Measurements from ENCODE around the gene DLEC1.
"Not testable (repeated sequence)": the region's sequence is repeated elsewhere in the genome, so short reads cannot be mapped to it uniquely, and the experiment has no call there.

The DLEC1 gene

DNA sequence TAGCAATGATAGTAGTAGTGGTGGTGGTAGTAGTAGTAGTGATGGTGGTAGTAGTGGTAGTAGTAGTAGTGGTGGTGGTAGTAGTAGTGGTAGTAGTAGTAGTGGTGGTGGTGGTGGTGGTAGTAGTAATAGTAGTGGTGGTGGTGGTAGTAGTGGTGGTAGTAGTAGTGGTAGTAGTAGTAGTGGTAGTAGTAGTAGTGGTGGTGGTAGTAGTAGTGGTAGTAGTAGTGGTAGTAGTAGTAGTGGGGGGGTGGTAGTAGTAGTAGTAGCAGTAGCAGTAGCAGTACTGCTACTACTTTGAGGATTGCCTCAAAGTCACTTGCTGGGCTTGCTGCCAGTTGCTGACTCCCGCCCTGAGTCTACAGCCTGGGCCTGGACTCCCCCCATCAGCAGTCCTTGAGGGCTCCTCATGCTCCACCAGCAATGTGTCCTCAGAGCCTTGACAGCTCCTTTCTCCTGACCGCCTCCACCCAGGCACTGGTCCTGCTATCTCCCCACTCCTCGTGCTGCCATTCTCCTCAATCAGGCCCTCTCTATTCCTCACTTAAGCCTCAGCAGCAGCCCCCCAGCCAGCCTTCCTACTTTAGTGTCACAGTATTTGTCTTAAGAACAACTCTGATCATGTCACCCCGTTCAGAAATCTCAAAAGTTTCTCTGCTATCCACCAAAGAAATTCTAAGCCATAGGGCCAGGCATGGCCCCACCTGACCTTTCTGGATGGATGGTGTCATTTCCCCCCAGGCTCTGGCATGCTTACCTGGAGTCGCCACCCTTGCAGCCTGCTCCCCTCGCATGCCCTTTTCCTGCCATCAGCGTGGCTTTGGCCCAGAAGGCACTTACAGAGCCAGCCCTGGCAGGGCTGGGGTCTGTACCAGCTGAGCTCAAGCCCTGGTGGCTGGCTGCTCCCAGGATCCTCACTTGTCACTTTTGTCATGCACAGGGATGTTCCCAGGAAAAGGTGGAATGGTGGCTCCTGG is 45.6 kb downstream of the DLEC1 start:
- no peak overlapping the region for H3K4me3 ChIP-seq (ENCODE audit: low read length)
- TF ChIP-seq ZNF274 (IDR thresholded peaks at IDR 0.05; ENCODE audit: low read depth, low read length): no peak

DNA sequence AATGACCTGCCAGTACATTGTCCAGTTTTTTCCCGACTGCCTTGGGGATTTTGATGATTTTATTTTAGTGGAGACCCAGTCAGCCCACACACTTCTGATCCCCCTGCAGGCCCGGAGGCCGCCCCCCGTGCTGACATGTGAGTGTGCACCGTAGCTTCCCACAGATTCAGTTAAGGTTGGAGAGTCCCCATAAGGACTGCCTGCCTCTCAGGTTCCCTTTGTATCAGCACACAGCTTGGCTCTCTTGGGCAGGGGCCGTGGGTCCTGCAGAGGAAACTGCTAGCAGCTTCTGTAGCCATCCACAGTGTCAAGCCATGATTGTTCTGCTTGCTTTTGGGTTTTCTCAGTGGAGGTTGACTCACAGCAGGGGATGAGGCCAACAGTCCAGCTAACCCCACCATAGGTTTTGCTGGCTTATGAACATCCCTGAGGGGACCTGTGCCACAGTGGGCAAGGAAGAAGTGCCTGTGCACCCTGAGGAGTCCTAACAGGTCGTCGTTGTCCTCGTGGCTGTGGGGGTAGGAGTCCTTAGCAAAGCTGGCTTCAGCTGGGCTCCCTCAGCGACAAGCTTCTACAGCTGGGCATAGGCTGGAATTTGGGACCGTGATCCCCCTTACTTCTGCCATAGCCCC is 46.4 kb downstream of the DLEC1 start:
- no peak overlapping the region for H3K4me3 ChIP-seq (ENCODE audit: low read length)
- no peak for TF ChIP-seq ZNF274 (IDR thresholded peaks at IDR 0.05; ENCODE audit: low read depth, low read length)

DNA sequence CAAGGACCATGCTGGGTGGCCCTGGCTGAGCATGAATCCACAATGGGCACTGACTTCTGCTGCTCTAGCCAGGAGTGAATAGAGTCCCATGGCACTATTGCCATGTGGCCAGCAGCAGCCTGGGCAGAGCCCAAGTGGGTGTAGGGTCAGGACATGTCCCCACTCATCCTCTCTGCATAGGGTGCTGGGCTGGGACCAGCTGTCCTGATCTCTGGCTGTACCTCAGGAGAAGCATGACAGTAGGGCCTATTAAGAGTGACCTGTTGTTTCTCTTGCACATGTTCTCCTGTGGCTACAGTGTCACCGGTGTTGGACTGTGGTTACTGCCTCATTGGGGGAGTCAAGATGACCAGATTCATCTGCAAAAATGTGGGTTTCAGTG is 46.9 kb downstream of the DLEC1 start:
- no peak for TF ChIP-seq ZNF274 (IDR thresholded peaks at IDR 0.05; ENCODE audit: low read depth, low read length)
- no peak overlapping the region for H3K4me3 ChIP-seq (ENCODE audit: low read length)

DNA sequence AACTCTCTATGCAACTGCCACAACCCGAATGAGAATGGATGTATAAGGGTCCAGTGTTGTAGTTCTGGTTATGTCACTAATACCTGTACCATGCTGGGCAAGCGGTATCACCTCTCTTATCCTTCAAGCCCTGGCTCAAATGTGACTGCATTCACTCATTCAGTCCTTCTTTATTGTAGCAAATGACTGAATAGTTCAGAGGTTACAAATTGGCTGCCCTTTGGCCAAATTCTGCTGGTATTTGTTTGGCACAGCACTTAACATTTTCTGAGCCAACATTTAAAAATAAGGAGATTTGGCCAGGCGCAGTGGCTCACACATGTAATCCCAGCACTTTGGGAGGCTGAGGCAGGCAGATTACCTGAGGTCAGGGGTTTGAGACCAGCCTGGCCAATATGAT is 47.5 kb downstream of the DLEC1 start:
- H3K4me3 ChIP-seq (ENCODE audit: low read length): no peak overlapping the region
- no peak for TF ChIP-seq ZNF274 (IDR thresholded peaks at IDR 0.05; ENCODE audit: low read depth, low read length)

DNA sequence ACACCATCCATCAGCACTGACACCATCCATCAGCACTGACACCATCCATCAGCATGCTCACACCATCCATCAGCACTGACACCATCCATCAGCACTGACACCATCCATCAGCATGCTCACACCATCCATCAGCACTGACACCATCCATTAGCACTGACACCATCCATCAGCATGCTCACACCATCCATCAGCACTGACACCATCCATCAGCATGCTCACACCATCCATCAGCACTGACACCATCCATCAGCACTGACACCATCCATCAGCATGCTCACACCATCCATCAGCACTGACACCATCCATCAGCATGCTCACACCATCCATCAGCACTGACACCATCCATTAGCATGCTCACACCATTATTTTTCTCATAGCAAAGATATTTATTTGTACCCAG is 48.3 kb downstream of the DLEC1 start:
- not testable (repeated sequence) for H3K4me3 ChIP-seq (ENCODE audit: low read length)

DNA sequence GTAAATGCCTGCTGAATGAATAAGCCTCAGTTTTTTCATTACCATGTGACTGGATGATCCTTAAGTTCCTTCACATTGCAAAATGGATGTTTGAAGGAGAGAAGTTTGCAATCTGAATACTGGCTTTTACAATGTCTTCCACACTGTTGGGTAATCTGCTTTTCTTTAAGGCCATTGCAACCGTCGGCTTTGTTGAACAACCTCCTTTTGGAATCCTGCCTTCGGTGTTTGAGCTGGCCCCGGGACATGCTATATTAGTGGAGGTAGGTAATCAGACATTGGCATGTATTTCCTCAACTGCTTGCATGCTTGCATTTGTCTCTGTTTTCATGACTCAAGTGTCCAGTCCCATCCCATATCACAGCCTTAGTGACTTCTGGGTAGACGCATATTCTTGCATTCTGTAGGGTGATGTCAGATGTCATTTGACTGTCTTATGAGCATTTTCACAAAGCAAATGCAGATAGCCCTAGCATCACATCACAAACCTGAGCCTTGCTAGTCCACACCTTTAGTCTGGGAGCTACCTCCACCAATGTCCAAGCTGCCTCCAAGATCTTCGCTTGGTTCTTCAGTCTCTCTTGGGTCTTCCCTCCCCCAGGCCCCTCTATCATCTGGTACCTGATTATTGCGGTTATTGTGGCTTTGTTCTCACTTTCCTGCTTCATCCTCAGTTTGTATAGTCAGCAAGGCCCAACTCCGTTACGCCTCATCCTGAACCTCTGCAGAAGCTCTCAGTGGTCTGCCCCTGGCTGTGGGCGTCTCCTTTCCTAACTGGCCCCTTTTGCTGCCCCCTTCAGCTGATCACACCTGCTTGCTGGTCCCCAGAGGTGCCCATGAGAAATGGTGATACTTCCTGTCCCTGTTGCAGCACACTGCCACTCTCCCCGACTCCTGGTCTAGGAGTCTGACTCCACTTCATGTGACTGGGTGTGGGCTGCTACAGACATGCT is 49.4 kb downstream of the DLEC1 start:
- no peak overlapping the region for H3K4me3 ChIP-seq (ENCODE audit: low read length)
- TF ChIP-seq ZNF274 (IDR thresholded peaks at IDR 0.05; ENCODE audit: low read depth, low read length): no peak

DNA sequence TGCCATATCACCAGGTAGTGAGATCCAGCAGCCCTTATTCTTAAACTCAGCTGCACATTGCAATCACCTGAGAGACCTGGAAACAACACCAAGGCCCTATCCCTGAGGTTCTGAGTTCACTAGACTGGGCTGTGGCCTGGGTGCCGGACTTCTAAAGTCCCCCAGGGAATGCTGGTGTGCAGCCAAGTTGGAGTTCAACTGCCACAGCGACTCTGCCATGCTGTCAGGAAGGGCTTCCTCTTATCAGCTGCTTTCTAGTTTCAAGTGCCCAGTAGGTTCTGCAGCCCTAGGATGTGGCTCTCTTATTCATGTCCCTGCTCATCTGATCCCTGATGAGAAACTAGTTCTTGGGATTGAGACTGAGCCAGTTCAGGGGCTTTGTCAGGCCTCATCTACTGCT is 50.2 kb downstream of the DLEC1 start:
- no peak for TF ChIP-seq ZNF274 (IDR thresholded peaks at IDR 0.05; ENCODE audit: low read depth, low read length)
- H3K4me3 ChIP-seq (ENCODE audit: low read length): no peak overlapping the region

DNA sequence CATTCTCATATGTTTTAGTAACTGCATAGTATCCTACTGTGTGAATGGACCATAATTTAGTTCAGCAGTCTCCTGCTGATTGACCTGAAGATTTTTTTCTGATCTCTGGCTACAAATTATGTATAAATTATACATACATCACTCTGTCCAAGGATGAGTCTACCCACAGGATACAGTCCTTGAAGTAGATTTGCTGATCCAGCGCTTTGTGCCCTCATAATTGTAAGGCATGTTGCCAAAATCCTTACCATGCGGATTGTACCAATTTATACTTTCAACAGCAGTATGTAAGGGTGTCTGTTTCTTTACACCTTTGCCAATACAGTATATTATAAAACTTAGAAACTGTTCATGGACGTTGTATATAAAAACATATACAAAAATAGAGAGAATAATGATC is 51.4 kb downstream of the DLEC1 start:
- TF ChIP-seq ZNF274 (IDR thresholded peaks at IDR 0.05; ENCODE audit: low read depth, low read length): no peak
- H3K4me3 ChIP-seq (ENCODE audit: low read length): no peak overlapping the region

DNA sequence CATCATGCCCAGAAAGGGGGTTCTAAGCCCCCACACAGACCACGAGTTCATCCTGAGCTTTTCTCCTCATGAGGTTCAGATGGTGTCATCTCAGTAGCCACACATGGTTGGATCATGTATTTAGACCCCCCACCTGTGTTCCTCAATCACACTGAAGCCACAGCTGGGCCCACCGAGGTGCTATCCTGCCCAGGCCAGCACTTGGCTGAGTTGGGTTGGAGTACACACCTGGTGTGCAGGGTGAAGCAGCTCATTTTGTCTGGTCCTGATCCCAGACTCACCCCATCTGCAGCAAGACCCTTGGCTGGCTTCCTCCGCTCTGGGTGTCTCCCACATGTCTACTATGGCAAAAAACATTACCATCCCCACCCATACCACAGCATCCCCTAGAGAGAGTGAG is 56.0 kb downstream of the DLEC1 start:
- H3K4me3 ChIP-seq (ENCODE audit: low read length): no peak overlapping the region
- no peak for TF ChIP-seq ZNF274 (IDR thresholded peaks at IDR 0.05; ENCODE audit: low read depth, low read length)

DNA sequence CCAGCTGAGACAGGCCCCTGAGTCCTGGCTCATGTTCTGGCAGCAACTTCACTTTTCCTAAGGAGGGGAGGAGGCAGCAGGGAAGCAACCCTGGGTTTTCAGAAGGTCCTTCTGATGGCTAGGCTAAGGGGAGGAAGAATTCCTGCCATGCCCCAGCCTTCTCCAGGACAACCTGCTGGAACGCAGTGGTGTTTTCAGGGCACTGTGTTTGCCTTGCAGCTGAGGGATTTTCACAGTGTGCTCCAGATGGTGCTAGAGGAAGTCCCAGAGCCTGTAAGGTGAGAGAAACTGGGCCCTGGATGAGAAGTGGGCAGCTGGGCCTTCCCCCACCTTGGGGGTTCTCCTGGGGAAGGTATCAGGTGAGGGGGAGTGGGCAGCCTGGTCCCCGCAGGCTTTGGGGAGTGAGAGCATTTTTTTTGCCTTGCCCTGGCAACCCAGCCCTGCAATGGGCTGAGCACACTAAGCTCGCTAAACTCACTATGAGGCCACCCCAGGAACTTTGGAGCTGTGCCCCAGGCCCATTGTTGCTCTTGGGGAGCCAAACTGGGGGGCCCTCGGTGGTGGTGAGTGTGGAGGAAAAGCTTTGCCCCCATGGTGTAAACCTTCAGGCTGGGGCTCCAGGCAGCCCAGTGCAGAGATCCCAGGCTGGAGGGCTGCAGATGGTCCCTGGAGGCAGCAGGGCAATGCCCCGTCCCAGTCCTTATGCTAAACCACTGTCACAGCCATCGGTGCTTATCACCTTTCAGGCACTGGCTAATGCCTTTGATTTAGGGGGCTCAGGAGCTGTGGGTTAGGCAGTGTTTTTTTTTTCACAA is 56.9 kb downstream of the DLEC1 start:
- no peak overlapping the region for H3K4me3 ChIP-seq (ENCODE audit: low read length)
- no peak for TF ChIP-seq ZNF274 (IDR thresholded peaks at IDR 0.05; ENCODE audit: low read depth, low read length)

DNA sequence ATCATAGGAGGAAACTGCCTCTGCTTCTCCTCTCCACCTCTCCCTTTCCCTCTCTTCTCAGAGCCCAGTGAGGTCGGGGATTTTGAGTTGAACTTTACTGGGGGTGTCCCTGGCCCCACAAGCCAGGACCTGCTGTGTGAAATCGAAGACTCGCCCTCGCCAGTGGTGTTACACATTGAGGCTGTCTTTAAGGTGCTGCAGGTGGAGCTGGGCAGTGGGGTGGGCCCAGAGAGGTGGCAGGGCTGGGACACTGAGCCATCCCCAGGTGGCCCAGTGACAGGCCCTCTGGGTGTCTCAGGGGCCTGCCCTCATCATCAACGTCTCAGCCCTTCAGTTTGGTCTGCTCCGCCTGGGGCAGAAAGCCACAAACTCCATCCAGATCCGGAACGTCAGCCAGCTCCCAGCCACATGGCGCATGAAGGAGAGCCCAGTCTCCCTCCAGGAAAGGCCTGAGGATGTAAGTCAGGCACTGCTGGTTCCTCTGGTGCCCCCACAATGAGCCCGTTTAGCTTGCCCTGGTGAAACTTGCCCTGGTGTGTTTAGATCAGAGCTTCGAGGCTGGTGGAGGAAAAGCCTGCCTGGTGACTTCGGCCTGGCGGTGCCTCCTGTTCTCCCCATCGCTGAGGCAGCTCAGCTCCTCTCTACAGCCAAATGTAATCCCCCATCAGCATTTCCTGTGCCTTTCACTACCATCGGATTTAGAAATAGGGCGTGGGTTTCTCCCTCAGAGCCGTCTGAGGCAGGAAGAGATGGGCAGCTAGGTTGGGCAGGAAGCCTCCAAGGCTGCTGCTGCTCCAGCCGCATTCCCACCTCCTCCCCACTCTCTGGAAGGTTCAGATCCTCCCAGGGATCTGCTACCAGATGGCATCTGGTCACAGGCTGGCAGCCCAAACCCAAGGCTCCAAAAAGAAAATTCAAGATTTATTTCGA is 58.7 kb downstream of the DLEC1 start:
- no peak overlapping the region for H3K4me3 ChIP-seq (ENCODE audit: low read length)
- TF ChIP-seq ZNF274 (IDR thresholded peaks at IDR 0.05; ENCODE audit: low read depth, low read length): no peak

DNA sequence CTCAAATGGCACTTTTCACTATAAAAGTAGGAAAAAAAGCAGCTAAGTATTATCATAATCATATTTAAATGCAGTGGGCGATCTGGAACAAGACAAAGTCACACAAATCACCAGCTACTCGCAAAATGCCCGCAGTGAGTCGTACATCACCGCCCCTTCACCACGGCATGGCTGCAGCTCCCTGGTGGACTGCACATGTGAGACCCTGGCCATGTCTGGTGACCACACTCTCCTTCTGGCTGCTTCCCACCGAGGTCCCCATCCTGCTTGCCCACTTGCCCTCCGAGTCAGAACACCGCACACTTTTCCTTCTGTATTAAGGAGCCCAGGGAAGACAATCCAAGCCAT is 59.3 kb downstream of the DLEC1 start:
- H3K4me3 ChIP-seq (ENCODE audit: low read length): no peak overlapping the region
- no peak for TF ChIP-seq ZNF274 (IDR thresholded peaks at IDR 0.05; ENCODE audit: low read depth, low read length)

DNA sequence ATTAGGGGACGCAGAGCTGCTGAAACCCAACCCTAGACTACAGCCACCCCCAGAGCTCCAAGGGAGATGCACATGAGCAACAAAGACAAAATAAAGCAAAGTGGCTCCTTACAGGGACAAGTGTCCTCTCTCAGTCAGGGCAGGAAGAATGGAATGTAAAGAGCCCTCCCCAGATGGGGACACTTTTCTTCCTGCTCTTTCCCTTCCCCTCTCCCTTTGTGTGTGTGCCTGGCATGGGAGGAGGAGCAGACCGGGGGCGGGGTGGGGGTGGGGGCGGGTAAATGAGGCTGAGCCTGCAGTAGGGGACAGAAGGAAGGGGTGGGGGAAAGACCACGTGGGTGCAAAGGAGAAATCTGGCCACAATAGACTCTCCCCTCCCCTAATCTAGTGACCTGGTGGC is 60.5 kb downstream of the DLEC1 start:
- H3K4me3 ChIP-seq (ENCODE audit: low read length): no peak overlapping the region
- TF ChIP-seq ZNF274 (IDR thresholded peaks at IDR 0.05; ENCODE audit: low read depth, low read length): no peak

All from GM08714 (cell line).